ENCODE measurements around the gene MRPL48.

Gene MRPL48

GRCh38 chr11:73787643-73788558, at the start of gene MRPL48:
MRPL48 (plus strand) TSS chr11:73787874; CDS start chr11:73787972, 98 bp downstream.
- peak; percentile 95 to 96 for DNase-seq (ENCODE audit: low read depth in 2 of 2)
- H3K4me3 ChIP-seq (replicated peaks in 1 of 2; ENCODE audit: low read depth in 2 of 2, low read length in 2 of 2): peak within 1 kb of the TSS; percentile 63 to 71
- no peak for TF ChIP-seq CTCF (IDR thresholded peaks at IDR 0.05; ENCODE audit: low read depth, low read length)

- no peak overlapping the region for H3K4me3 ChIP-seq (replicated peaks in 1 of 2; ENCODE audit: low read depth in 2 of 2, low read length in 2 of 2)
- DNase-seq (ENCODE audit: low read depth in 2 of 2): no peak
- TF ChIP-seq CTCF (IDR thresholded peaks at IDR 0.05; ENCODE audit: low read depth, low read length): no peak
These were observed 44.6 kb upstream of the MRPL48 start for GRCh38 chr11:73743045-73743444.

- no peak for DNase-seq (ENCODE audit: low read depth in 2 of 2)
- TF ChIP-seq CTCF (IDR thresholded peaks at IDR 0.05; ENCODE audit: low read depth, low read length): no peak
- no peak overlapping the region for H3K4me3 ChIP-seq (replicated peaks in 1 of 2; ENCODE audit: low read depth in 2 of 2, low read length in 2 of 2)
These were observed 41.0 kb upstream of the MRPL48 start for GRCh38 chr11:73746701-73747100.

GRCh38 chr11:73747762-73748161, 39.9 kb upstream of the MRPL48 start:
- DNase-seq (ENCODE audit: low read depth in 2 of 2): no peak
- H3K4me3 ChIP-seq (replicated peaks in 1 of 2; ENCODE audit: low read depth in 2 of 2, low read length in 2 of 2): no peak overlapping the region
- no peak for TF ChIP-seq CTCF (IDR thresholded peaks at IDR 0.05; ENCODE audit: low read depth, low read length)

GRCh38 chr11:73748300-73748699, 39.4 kb upstream of the MRPL48 start:
- TF ChIP-seq CTCF (IDR thresholded peaks at IDR 0.05; ENCODE audit: low read depth, low read length): no peak
- no peak overlapping the region for H3K4me3 ChIP-seq (replicated peaks in 1 of 2; ENCODE audit: low read depth in 2 of 2, low read length in 2 of 2)
- DNase-seq (ENCODE audit: low read depth in 2 of 2): no peak

- H3K4me3 ChIP-seq (replicated peaks in 1 of 2; ENCODE audit: low read depth in 2 of 2, low read length in 2 of 2): no peak overlapping the region
- no peak for TF ChIP-seq CTCF (IDR thresholded peaks at IDR 0.05; ENCODE audit: low read depth, low read length)
- DNase-seq (ENCODE audit: low read depth in 2 of 2): no peak
These were observed 38.6 kb upstream of the MRPL48 start for GRCh38 chr11:73749118-73749517.

Data from cardiac fibroblast (primary cell).